Glomerular visceral epithelial cell (primary cell): Measurements from ENCODE around the gene PLPPR3.

Source experiments
- DNase-seq: peaks from one replicate; pipeline ENCODE4 v3.0.0-alpha.2; 2016; ENCODE audit errors: extremely low spot score

The PLPPR3 gene

DNA sequence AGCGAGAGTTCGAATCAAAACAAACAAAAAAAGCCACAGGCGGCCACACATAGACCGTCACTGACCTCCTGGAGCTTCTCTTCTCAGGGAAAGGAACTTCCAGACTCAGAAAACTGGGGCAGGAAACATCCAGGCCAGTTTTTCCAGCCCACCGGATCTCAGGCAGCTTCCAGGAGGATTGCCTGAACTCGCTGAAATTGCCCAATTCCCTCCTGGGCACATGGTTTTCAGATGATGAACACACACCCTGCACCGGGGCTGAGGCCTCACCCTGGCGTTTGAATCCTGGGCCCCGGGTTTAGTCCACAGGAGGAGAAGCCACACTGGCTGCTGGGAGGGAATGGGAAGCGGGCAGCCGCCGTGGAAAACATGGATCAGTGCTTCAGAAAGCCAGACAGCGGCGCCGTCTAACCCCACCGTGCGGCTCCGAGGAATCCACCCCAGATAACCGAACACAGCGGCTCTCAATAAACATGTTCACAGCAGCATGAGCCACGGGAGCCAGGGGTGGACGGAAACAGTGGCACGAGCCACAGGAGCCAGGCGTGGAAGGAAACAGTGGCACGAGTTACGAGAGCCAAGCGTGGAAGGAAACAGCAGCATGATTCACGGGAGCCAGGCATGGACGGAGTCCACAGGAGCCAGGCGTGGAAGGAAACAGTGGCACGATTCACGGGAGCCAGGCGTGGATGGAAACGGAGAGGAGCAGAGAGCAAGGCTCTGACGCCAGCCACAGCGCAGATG, 42.7 kb downstream of the PLPPR3 start:
- peak; percentile 93 for DNase-seq

DNA sequence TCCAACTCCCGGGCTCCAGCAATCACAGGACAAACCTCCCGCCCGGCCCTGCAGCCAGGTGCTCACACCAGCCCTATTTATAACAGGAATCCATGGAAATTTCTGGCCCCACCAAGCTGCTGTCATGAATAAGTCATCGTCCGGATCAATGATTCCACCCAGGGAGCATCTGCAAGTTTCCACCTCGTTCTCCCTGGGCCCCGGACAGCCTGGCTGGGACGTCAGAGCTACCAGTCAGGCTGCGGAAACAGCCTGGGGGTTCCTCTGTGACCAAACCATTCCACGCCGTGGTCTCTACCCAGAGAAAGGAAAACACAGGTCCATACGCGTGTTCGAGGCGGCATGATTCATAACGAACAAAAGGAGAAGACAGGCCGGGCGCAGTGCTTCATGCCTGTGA, 45.2 kb downstream of the PLPPR3 start:
- peak; percentile 80 for DNase-seq

DNA sequence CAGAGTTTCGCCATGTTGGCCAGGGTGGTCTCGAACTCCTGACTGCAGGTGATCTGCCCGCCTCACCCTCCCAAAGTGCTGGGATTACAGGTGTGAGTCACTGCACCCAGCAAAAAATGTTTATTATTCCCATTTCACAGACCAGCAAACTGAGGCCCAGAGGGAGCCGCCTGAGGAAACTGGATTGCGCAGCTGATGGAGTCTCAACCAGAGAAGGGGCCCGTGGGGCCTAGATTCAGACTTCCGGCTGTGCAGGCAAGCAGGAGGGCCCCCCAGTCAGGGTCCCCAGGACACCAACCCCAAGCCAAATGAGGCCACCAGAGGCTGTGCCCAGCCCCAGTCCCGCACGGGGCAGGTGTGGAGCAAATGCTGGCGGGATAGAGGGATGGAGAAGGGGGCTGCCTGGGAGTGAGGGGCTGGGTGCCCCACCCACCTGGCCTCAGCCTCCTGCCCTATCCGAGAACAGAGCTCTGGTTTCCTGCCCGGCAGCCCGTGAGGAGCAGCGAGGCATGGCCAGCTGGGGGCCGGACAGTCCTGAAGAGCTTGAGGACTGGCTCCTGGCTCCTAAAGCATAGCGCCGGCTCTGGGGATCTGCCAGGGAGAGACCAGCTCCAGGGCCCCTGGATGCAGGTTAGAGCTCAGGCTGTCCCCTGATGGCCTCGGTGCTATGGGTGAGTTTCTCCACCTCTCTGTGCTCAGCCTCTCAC, 48.9 kb downstream of the PLPPR3 start:
- DNase-seq = peak; percentile 75

DNA sequence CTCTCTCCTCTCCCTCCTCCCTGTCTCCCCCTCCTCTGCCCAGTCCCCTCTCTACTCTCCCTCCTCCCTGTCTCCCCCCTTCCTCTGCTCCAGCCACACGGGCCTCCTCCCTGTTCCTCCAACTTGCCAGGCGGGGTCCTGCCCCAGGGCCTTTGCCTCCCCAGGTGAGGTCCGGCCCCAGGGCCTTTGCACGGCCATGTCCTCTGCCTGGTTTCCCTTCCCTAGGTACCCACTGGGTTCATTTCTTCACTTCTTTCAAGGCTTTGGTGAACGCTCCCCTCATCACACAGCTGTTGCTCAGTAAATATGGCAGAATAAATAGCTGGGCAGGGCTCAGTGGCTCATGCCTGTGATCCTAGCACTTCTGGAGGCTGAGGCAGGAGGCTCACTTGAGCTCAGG, 49.7 kb downstream of the PLPPR3 start:
- DNase-seq = no peak

DNA sequence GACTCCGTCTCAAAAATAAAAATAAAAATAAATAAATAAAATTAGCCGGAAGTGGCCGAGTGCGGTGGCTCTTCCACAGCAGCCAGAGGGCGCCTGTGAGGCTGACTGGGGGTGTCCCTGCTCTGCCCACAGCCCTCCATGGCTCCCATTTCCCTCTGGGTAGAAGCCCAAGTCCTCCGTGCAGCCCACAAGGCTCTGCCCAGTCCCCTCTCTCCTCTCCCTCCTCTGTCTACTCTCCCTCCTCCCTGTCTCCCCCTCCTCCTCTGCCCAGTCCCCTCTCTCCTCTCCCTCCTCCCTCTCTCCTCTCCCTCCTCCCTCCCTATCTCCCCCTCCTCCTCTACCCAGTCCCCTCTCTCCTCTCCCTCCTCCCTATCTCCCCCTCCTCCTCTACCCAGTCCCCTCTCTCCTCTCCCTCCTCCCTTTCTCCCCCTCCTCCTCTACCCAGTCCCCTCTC, 50.4 kb downstream of the PLPPR3 start:
- DNase-seq = peak; percentile 45

DNA sequence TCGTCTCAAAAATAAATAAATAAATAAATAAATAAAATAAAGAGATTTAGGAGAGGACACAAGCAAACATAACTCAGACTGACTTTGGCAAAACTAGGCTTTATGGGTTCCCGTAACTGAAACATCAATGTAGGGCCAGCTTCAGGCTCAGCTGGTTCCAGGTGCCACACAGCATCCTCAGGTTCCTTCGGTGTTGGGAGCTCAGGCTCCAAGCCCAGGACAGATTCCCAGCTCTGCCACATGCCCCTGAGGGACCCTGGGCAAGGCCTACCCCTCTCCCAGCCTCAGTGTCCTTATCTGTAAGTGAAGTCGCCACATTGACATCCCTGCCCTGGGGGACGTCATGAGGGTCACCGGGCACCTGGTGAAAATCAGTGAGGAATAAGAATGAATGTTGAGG, 52.1 kb downstream of the PLPPR3 start:
- DNase-seq = no peak

DNA sequence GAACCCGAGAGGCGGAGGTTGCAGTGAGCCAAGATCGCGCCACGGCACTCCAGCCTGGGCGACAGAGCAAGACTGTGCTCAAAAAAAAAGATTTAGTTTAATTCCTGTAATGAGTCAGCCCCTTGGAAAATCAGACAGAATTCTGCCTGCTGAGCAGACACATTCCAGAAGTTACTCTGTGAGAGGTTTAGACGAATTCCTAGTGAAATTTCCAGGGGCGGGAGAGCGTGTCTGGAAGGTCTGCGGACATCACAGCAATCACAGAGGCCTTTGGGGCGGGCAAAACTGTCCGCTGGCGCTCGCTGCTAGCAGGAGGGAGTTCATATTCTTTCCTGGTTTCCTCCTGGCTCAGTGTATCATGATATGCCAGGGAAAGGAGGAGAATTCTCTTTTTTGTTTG, 53.3 kb downstream of the PLPPR3 start:
- peak; percentile 93 for DNase-seq

DNA sequence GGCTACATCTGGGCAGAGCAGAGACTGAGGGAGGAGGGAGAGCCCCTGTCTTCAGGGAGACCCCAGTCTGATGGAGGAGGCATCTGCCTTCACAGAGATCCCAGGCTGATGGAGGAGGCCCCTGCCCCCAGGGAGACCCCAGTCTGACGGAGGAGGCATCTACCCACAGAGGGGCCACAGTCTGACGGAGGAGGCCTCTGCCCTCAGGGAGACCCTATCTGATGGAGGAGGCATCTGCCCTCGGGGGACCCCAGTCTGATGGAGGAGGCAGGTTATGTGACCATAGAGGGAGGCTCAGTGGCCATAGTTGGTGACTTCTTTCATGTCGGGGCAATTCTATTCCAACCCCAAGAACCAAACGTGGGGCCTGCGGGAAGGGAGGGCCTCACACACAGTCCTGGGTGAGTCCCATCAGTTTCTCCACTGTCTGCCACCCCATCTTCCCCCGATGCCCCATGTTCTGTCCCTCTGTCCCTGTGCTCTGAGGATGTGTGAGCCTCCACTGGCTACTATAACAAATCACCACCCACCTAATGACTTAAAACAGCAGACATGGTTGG, 56.5 kb downstream of the PLPPR3 start:
- DNase-seq = no peak

DNA sequence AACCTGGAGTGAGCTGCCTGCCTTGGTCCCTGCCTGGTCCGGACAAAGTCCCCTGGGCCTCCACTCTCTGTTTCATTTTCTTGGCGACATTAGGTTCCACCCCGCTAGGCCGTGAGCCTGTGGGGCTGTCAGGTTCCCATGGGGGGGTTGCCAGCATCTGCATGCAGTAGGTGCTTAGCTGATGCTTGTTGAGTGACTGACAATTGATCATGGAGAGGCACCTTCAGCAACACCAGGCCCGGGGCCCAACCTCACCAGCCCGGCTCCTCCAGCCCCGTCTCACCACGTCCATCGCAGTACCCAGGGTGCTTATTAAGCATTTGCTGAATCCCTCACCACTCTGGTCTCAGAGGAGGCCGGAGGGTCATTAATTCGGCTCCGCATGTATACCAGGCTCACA, 57.5 kb downstream of the PLPPR3 start:
- DNase-seq = no peak

DNA sequence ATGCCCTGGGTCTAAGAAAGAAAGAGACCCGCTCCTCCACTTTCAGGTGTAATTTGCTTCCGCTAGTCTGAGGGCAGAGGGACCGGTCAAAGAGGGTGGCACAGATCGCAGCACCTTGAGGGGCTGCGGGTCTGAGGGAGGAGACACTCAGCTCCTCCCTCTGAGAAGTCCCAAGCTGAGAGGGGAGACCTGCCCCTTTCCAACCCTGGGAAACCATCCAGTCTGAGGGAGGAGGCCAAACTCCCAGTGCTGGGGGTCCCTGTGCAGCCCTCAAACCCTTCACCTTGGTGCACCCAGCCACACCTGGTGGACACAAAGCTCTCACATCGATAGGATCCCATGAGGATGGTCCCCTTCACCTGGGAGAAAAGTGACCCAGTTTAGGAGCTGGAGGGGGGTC, 57.9 kb downstream of the PLPPR3 start:
- no peak for DNase-seq

DNA sequence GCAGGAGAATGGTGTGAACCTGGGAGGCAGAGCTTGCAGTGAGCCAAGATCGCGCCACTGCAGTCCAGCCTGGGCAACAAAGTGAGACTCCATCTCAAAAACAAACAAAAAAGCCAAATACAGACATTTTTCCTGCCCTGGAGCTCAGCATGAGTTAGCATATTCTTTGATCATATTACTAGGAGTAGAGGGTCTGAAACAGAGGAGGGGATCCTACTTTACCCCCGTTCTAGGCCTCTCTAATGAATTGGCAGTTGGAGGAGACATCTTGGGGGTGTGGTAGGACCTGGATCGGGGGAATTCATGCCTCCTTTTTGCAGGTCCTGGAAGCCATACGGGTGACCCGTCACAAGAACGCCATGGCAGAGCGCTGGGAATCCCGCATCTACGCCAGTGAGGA, 58.6 kb downstream of the PLPPR3 start:
- no peak for DNase-seq
